Suppressor macrophage treated with lipopolysaccharide for 1 hour (primary cell): ENCODE measurements around the gene PTPN1.
A peak's percentile ranks its signal among the peaks of the same experiment; 100 is the strongest.
"Not testable (repeated sequence)": the region's sequence is repeated elsewhere in the genome, so short reads cannot be mapped to it uniquely, and the experiment has no call there.

Experiments used
- DNase-seq, 3 donors: peaks; one replicate each; pipeline ENCODE4 v3.0.0-alpha.2; 2020 to 2022

The PTPN1 gene

GRCh38 chr20:50594591-50595432 is 84.6 kb downstream of the PTPN1 start:
- no peak for DNase-seq

DNA sequence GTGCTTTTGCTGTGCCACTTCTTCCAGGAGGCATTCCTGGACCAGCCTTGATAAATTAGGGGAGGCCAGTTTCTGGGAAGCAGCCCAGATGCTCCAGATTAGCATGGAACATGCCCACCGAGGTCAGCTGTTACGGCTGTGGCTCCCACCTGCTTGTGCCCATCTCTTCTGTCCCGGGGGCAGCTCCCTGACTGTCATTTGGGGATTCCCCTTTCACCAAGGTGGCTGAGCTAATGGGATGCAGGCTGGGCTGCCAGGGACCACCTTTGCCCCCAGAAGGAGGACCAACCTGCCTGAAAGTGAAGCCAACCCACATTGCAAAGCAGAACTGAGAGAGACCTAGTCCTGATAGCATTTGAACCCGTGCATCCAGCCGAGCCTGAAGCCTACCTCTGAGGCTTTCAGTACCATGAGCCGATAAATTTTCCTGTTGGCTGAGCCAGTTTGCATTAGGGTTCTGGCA is 85.3 kb downstream of the PTPN1 start:
- no peak for DNase-seq

GRCh38 chr20:50595988-50596693 is 86.0 kb downstream of the PTPN1 start:
- no peak for DNase-seq

- DNase-seq: no peak
Observed at GRCh38 chr20:50596694-50597021, 86.5 kb downstream of the PTPN1 start.

DNA sequence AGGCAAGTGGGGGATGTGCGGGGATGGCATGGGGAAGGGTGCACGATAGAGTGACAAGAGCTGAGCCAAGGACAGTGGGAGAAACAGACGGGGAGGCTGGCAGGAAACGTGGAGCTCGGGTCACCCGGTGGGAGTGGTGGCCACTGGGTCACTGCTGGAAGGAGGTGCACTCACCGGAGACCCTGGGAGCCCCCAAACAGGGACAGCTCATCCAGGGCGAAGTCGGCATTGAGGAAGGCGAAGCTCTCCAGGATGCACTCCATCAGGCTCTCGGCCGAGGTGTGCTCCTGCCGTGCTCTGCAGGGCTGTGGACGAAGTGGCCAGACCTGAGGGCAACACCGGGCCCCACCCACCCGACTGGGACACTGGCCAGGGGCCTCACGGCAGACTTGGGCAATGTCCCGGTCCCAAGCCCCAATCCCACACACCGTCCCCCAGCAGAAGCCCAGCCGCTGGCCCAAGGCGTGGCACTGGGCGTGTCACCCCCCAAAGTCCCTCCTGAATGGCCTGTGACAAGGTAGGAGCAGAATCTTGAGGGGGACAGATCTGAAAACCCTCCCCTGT is 87.3 kb downstream of the PTPN1 start:
- no peak for DNase-seq

DNA sequence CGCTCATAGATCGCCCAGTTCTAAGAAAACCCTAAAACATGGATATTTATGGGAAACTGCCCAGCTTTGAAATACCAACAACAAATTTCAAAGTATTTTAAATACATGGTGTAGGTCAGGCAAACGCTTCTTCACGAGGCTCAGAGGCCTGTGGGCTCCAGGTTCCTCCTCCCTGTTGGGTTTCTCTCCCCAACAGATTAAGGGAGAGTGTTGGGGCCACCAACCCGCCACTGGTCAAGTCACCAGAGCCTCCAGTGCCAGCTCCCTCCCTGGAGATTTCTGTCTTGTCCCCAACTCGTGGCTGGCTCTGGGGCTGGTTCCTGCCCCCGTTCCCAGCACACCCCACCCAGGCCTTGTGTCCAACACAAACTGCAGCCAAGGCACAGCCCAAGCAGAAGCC is 87.9 kb downstream of the PTPN1 start:
- DNase-seq: no peak

DNA sequence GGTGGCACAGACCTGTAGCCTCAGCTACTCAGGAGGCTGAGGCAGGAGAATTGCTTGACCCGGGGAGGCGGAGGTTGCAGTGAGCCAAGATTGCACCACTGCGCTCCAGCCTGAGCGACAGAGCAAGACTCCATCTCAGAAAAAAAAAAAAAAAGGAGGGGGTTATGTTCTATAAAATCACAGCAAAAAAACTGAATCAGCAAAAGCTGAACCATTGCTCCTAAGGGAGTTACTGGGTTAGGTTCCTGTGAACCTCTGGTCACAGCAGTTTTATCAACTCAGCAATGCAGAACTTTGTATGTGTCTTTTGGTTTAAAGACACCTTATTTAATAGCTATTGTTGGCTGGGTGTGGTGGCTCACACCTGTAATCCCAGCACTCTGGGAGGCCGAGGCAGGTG is 88.6 kb downstream of the PTPN1 start:
- DNase-seq: not testable (repeated sequence)

DNA sequence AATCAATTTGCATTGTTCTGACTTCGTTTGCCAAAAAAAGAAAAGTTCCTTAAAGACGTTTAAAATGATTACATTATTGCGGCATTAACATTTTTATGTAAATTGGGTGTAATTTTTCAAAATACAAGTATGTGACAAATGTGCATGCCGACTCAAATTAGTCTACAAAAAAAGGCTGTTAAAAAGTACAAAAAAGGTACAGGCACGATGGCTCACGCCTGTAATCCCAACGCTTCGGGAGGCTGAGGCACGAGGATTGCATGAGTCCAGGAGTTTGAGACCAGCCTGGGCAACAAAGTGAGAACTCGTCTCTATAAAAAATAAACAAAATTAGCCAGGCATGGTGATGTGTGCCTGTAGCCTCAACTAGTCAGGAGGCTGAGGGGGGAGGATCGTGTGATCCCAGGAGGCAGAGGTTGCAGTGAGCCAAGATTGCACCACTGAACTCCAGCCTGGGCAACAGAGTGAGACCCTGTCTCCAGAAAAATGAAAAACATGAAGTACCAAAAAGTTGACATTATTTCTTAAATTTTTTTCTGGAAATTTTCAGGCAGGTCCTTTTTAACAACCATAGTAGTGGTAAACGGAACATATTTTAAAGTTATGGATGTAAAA is 90.2 kb downstream of the PTPN1 start:
- no peak for DNase-seq

DNA sequence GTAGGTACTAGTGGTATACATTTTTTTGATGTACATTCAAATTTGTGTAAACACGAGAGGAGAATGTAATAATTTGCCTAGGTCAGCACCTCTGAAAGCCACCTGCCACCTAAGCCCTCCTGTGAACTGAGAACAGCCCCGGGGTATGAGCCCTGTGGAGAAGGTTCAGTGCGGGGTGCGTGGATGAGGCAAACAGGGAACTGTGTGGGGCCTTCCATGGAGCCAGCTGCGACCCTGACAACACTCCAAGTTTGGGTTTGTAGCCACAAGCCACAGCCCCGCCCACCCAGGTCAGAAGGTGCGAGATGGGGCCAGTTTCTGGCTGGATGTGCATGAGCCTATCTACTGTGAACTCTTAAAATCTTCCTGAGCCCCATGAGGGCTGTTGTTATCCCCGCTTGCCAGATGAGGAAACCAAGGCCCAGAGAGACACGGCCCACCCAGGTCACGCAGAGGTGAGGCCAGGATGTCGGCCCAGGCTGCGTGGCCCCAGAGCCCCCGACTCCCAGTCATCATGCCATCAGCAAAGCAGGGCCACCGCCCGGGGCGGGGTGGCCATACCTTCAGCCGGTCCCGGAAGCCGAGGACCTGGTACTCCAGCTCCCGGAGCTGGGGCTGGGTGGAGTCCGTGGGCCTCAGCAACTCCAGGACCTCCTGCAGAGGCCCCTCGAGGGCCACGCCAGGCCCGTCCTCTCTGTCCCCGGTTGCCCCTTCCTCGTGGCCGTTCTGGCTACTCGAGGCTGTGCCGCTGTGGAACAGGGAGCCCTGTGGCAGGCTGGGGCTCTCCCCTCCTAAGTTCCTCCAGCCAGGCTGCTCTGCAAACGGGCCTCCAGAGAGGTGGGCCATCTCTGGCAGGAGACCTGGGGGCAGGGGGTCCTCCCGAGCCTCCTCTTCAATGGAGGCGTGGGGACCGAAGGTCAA is 91.6 kb downstream of the PTPN1 start:
- peak in 1 of 3 donors; percentile 36 for DNase-seq

DNA sequence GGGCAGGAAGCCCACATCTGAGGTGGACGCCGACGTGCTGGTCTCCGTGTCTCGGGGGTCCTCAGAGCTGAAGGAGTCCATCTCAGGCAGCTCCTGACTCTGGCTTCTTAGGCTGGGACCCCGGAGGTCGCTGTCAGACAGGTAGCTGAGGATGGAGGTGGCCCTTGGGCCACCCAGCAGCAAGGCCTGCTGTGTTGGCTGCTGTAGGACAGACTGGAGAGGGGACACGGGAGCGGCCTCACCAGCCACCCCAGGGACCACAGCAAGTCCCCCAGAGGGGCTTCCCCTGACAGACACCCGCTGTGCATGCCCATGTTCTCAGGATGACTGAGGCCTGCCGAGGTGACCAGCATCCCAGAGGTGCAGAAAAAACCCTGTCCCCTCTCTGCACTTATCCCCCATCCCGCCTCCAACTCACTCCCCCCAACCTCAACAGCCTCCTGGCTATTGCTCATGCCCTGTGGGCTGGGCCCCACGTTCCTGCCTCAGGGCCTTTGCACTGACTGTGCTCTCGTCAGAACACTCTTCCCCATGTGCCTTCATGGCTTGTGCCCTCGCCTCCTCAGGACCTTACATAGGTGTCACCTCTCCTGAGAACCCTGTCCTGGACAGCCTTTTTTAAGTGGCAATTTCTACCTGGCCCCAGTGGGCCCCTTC is 92.4 kb downstream of the PTPN1 start:
- DNase-seq: no peak

GRCh38 chr20:50604451-50604850 is 94.3 kb downstream of the PTPN1 start:
- DNase-seq: no peak

DNA sequence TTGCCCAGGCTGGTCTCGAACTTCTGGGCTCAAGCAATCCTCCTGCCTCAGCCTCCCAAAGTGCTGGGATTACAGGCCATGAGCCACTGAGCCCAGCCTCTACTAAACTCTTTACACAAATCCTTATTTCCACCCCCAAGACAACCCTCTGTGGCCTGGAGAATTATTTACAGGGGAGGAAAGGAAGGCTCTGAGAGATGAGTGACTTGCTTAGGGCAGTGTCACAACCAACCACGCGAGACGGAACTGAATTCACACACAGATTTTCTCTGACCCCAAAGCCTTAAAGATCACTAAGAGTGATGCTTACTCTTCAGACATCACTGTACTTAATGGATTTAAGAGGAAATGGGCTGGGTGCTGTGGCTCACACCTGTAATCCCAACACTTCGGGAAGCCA is 95.0 kb downstream of the PTPN1 start:
- DNase-seq: no peak

- DNase-seq: no peak
Observed at GRCh38 chr20:50607436-50607835, 97.3 kb downstream of the PTPN1 start.

DNA sequence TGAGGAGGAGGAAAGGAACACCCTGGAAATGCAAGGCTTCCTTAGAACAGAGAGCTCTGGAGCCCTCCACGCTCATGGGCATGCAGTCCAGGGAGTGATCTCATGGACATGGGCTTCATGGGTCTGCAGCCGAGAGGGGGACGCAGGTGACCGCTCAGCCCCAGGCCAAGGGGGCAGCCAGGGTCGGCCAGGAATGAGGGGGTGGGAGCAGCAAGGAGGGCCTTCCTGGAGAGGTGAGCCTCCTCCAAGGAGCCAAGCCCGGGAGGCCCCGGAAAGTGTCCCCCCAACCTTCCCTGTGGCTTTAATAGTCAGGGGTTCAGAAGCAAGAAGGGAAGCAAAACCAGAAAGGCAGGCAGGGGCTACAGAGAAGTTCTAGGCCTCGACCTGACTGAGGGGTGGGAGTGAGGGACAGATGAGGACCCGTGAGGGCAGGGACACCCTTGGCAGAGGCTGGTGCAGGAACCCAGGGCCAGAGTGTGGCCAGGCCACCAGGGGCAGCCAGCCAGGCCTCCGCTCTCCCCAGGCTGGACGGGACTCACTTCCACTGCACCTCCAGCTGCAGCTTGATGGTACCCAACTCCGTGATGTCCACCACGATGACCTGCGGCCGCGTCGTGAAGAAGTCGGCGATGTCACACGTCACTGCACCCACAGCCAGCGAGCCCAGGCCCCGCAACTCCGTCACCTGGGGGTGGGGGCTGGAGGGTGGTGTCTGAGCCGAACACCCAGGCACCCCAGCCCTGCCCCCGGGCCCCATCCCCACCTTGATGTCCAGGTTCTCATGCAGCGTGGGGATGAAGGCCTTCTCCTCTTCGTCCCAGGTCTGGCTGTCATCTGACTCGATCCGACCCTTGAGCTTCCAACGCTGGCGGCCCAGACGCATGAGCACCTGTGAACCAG is 97.9 kb downstream of the PTPN1 start:
- no peak for DNase-seq

DNA sequence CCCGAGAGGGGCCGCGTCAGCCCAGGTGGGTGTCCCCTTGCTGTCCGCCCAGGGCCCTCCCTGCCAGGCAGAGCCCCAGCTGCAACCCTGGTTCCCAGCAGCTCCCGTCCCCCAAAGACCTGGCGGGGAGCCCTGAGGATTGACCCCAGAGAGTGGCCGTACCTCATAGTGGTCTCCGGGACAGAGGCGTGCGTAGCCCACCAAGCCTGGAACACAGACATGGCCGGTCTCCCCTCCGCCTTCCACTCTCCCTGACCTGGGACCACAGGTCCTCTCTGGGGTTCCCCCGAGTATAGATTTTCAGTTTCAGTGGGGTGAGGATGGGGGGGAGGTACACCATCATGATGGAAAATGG is 98.5 kb downstream of the PTPN1 start:
- DNase-seq: no peak

GRCh38 chr20:50609438-50609989 is 99.3 kb downstream of the PTPN1 start:
- DNase-seq: no peak

DNA sequence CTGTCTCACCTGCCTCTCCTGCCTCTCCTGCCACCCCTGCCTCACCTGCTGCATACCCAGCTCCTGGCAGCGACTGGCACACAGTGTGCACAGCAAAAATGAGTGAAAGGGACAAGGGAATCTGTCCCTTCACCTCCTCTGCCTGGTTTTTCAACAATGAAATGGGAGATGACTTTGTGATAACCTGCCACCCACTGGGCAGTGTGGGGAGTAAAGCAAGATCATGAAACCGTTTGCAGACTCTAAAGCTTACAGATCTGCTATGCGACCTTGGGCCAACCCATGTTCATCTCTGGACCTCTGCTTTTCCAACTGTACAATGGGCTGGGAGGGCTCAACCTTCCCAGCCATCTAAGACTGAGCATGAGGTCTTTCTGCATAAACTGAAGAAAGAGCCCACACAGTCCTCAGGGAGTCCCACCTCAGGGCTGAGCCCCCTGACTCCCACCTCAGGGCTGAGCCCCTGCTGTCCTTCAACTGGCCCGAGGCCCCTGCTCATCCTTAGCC is 100.1 kb downstream of the PTPN1 start:
- DNase-seq: no peak

GRCh38 chr20:50611128-50611810 is 101.1 kb downstream of the PTPN1 start:
- DNase-seq: peak in 1 of 3 donors; percentile 51

DNA sequence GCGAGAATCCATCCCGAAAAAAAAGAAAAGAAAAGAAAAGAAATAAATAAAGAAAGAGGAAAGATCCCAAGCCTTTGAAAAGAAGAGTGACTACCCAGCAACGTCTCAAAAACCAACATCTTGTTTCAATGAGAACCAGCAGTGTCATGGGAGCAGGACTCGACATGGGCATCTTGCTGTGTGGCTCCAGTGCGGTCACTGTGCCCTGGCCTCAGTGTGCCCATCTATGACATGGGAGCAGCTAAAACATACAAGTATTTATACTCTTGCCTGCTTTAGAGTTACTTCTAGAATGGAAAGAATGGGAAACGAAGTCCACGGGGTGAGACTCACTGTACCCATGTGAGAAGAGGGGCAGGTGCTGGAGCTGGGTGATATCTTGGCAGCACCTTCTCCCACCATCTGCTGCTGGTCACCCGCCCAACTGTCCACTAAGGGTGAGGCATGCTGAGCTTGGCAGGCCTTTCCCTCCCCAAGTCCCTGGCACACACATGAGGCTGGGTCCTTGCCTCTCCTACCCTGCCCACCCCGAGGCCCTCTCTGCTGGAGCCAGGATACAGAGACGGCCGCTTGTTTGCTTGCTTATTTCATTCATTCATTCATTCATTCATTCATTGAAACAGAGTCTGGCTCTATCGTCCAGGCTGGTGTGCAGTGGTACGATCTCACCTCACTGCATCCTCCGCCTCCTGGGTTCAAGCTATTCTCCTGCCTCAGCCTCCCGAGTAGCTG is 103.4 kb downstream of the PTPN1 start:
- no peak for DNase-seq
